Hepatocyte (in vitro differentiated cells): ENCODE measurements around the gene XDH. TPM values are rescaled to one million over a fixed set of nuclear protein-coding genes. Genes with fewer than 3 reads are reported as not detected.

Experiments used
- DNase-seq: peaks from one replicate; pipeline ENCODE4 v3.0.0-alpha.2; 2016; ENCODE audit warnings: low spot score
- H2AFZ ChIP-seq: fragments of 200-600 bp; sonication (generic); 2 replicates; pipeline ENCODE4 v1.6.0; 2016; ENCODE audit warnings: antibody characterized with exemption, mild to moderate bottlenecking
- H3K27ac ChIP-seq: fragments of 200-600 bp; sonication (generic); 2 replicates; pipeline ENCODE4 v1.5.1; 2016; ENCODE audit warnings: mild to moderate bottlenecking
- H3K27me3 ChIP-seq: fragments of 200-600 bp; sonication (generic); 2 replicates; pipeline ENCODE4 v1.6.1; 2016
- H3K36me3 ChIP-seq: fragments of 200-600 bp; sonication (generic); replicated peaks from 2 replicates; pipeline ENCODE4 v1.5.1; 2016; ENCODE audit warnings: low read depth; ENCODE audit not compliant: insufficient read depth
- H3K4me1 ChIP-seq: fragments of 200-600 bp; sonication (generic); 2 replicates; pipeline ENCODE4 v1.5.1; 2016; ENCODE audit warnings: mild to moderate bottlenecking, moderate library complexity; ENCODE audit not compliant: insufficient read depth
- H3K4me2 ChIP-seq: fragments of 200-600 bp; sonication (generic); 2 replicates; pipeline ENCODE4 v1.6.0; 2016
- H3K4me3 ChIP-seq: fragments of 200-600 bp; sonication (generic); 2 replicates; pipeline ENCODE4 v1.5.1; 2016; ENCODE audit warnings: mild to moderate bottlenecking
- H3K79me2 ChIP-seq: fragments of 200-600 bp; sonication (generic); 2 replicates; pipeline ENCODE4 v1.6.0; 2017; ENCODE audit warnings: mild to moderate bottlenecking
- H3K9me2 ChIP-seq: fragments of 200-600 bp; sonication (generic); replicated peaks from 2 replicates; pipeline ENCODE4 v1.6.0; 2017; ENCODE audit warnings: mild to moderate bottlenecking; ENCODE audit not compliant: insufficient read depth
- H3K9me3 ChIP-seq: fragments of 200-600 bp; sonication (generic); 2 replicates; pipeline ENCODE4 v1.5.1; 2016; ENCODE audit warnings: low read depth, mild to moderate bottlenecking
- H4K20me1 ChIP-seq: fragments of 200-600 bp; sonication (generic); 2 replicates; pipeline ENCODE4 v1.6.0; 2016; ENCODE audit warnings: mild to moderate bottlenecking; ENCODE audit not compliant: insufficient read depth, poor library complexity, severe bottlenecking
- CTCF ChIP-seq: fragments of 200-600 bp; sonication (generic); IDR thresholded peaks from 2 replicates; pipeline ENCODE4 v1.5.1; 2016; ENCODE audit warnings: antibody characterized with exemption, mild to moderate bottlenecking; ENCODE audit not compliant: poor library complexity
- EZH2 ChIP-seq: fragments of 200-600 bp; sonication (generic); IDR thresholded peaks from 2 replicates; pipeline ENCODE4 v1.6.1; 2016; ENCODE audit warnings: antibody characterized with exemption, mild to moderate bottlenecking, borderline replicate concordance
- EZH2phosphoT487 ChIP-seq: fragments of 200-600 bp; sonication (generic); IDR thresholded peaks from one replicate; pipeline ENCODE4 v1.6.1; 2018; ENCODE audit warnings: antibody characterized with exemption, mild to moderate bottlenecking, low read depth, moderate library complexity; ENCODE audit not compliant: unreplicated experiment, severe bottlenecking
- WGBS: methylation state at CpG from one replicate; pipeline ENCODE4 v1.1.6; 2016; ENCODE audit warnings: low lambda C conversion rate; ENCODE audit errors: missing lambda C conversion rate; 5-methylcytosine and 5-hydroxymethylcytosine counted together
- polyA plus RNA-seq: library from polyadenylated mRNA; unstranded; fragments of >200 nt; fragmentation: Nextera tagmentation; extraction: Ambion mirVana; gene quantifications from 2 replicates; pipeline ENCODE4 v1.2.1, GENCODE V29; 2016
- total RNA-seq: library from RNA; depleted of rRNA; stranded (reverse); fragments of >200 nt; gene quantifications from 2 replicates; pipeline ENCODE4 v1.2.3, GENCODE V29; 2014

The XDH gene
- total and polyA plus RNA-seq, 2 experiments from 2014 or later, result 1.6 to 6.7 TPM

GRCh38 chr2:31294196-31294595 lies 120.3 kb downstream of the XDH start:
- Histone ChIP-seq H3K27ac (no peak overlapping the region), H2AFZ (no peak overlapping the region), H3K79me2 (no peaks in the 10 kb centered on the region), H3K4me3 (no peak overlapping the region), H3K4me1 (no peaks in the 10 kb centered on the region), H3K27me3 (no peaks in the 10 kb centered on the region), H3K9me2 (no peaks in the 10 kb centered on the region), H3K4me2 (no peak overlapping the region), H3K36me3 (no peaks in the 10 kb centered on the region), H3K9me3 (no peaks in the 10 kb centered on the region), H4K20me1 (no peaks in the 10 kb centered on the region)
- TF ChIP-seq CTCF (no peak), EZH2phosphoT487 (no peak), EZH2 (no peak)
- WGBS, result 77% methylated on average over 1 of the region's 1 CpG
- no peak for DNase-seq

GRCh38 chr2:31287654-31288053 lies 126.9 kb downstream of the XDH start:
- Histone ChIP-seq H3K27me3 (no peaks in the 10 kb centered on the region), H3K9me3 (no peaks in the 10 kb centered on the region), H4K20me1 (no peaks in the 10 kb centered on the region), H2AFZ (no peak overlapping the region), H3K36me3 (no peaks in the 10 kb centered on the region), H3K9me2 (no peaks in the 10 kb centered on the region), H3K4me2 (no peak overlapping the region), H3K4me3 (no peak overlapping the region), H3K79me2 (no peaks in the 10 kb centered on the region), H3K27ac (no peak overlapping the region), H3K4me1 (no peaks in the 10 kb centered on the region)
- DNase-seq, result no peak
- WGBS, result 44% methylated on average over 2 of the region's 2 CpGs
- TF ChIP-seq EZH2 (no peak), CTCF (no peak), EZH2phosphoT487 (no peak)

- no peak for TF ChIP-seq CTCF
- no peak for TF ChIP-seq EZH2phosphoT487
- TF ChIP-seq EZH2, result no peak
- H3K79me2 ChIP-seq, result no peaks in the 10 kb centered on the region
- H3K9me2 ChIP-seq, result no peaks in the 10 kb centered on the region
- no peak overlapping the region for H3K27ac ChIP-seq
- no peaks in the 10 kb centered on the region for H3K4me1 ChIP-seq
- no peaks in the 10 kb centered on the region for H4K20me1 ChIP-seq
- H3K4me3 ChIP-seq, result no peak overlapping the region
- 88% methylated on average over 5 of the region's 5 CpGs for WGBS
- H3K36me3 ChIP-seq, result no peaks in the 10 kb centered on the region
- no peak for DNase-seq
- no peaks in the 10 kb centered on the region for H3K9me3 ChIP-seq
- H2AFZ ChIP-seq, result no peak overlapping the region
- no peak overlapping the region for H3K4me2 ChIP-seq
- no peaks in the 10 kb centered on the region for H3K27me3 ChIP-seq
These were observed 127.5 kb downstream of the XDH start for GRCh38 chr2:31286961-31287550.
